ENCODE measurements around the gene PLAC9. TPM values are rescaled to one million over a fixed set of nuclear protein-coding genes. Genes with fewer than 3 reads are reported as not detected.

PLAC9 gene
- total RNA-seq, 1 donor from 2014 or later: not detected

- no peak overlapping the region for H3K4me2 ChIP-seq
- Mint-ChIP-seq H3K4me3 (no peak overlapping the region), H3K36me3 (no peaks in the 10 kb centered on the region), H3K9me3 (peaks cover 31% of the 10 kb centered on the region), H3K4me1 (peaks cover 10% of the 10 kb centered on the region), H3K27me3 (ENCODE audit: insufficient read depth, low read depth) (peaks cover 9% of the 10 kb centered on the region), H3K27ac (no peak overlapping the region)
- TF ChIP-seq EZH2phosphoT487 (IDR thresholded peaks at IDR 0.05) (no peak), EZH2 (IDR thresholded peaks at IDR 0.05) (no peak), CTCF (IDR thresholded peaks at IDR 0.05) (no peak)
- H3F3A ChIP-seq (ENCODE audit: low read depth): no peaks in the 10 kb centered on the region
- no peaks in the 10 kb centered on the region for H3K27me3 ChIP-seq
- H3K9me3 ChIP-seq (ENCODE audit: low read depth): no peaks in the 10 kb centered on the region
- H3K4me3 ChIP-seq: no peak overlapping the region
- no peak overlapping the region for H3K27ac ChIP-seq
- peaks cover 9% of the 10 kb centered on the region for H3K4me1 ChIP-seq
- no peak overlapping the region for H2AFZ ChIP-seq (replicated peaks)
- DNase-seq (ENCODE audit: low spot score): peak; percentile 3
- H3K9ac ChIP-seq: no peak overlapping the region
- no peaks in the 10 kb centered on the region for H3K36me3 ChIP-seq
- no peaks in the 10 kb centered on the region for H3K79me2 ChIP-seq (ENCODE audit: low read depth)
- H4K20me1 ChIP-seq (ENCODE audit: low read depth): no peaks in the 10 kb centered on the region
Measured at GRCh38 chr10:80108576-80109239, 23.8 kb upstream of the PLAC9 start.

DNA sequence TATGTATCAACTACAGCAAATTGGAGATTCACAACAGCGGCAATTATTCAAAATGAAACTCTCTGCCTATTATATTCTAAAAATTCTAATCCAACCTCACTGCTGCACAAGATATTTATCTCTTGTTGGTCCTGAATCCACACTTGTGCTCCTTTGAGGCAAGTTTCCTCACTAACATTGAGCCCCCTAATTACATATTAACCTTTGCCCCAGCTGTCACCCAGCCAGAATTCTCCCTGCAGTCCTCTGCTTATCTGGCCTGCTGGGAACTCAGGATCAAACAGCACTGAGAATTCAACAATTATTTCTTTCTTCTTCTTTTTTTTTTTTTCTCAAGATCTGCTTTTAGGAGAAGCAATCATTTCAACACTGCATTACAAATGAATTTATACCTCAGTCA is 21.5 kb upstream of the PLAC9 start:
- Histone ChIP-seq H3K27me3 (no peaks in the 10 kb centered on the region), H3K27ac (no peak overlapping the region), H3K9ac (no peak overlapping the region), H3K4me2 (no peak overlapping the region), H2AFZ (replicated peaks) (no peak overlapping the region), H3K36me3 (no peaks in the 10 kb centered on the region), H3K4me3 (no peak overlapping the region), H3K4me1 (no peaks in the 10 kb centered on the region), H3K79me2 (ENCODE audit: low read depth) (no peaks in the 10 kb centered on the region), H4K20me1 (ENCODE audit: low read depth) (no peaks in the 10 kb centered on the region), H3K9me3 (ENCODE audit: low read depth) (no peaks in the 10 kb centered on the region), H3F3A (ENCODE audit: low read depth) (no peaks in the 10 kb centered on the region)
- Mint-ChIP-seq H3K4me3 (no peak overlapping the region), H3K27ac (peak overlapping the region; percentile 37), H3K4me1 (peaks cover 5% of the 10 kb centered on the region), H3K36me3 (no peaks in the 10 kb centered on the region), H3K9me3 (peaks cover 31% of the 10 kb centered on the region), H3K27me3 (ENCODE audit: insufficient read depth, low read depth) (peaks cover 9% of the 10 kb centered on the region)
- DNase-seq (ENCODE audit: low spot score): no peak
- TF ChIP-seq EZH2 (IDR thresholded peaks at IDR 0.05): no peak
- TF ChIP-seq EZH2phosphoT487 (IDR thresholded peaks at IDR 0.05): no peak
- no peak for TF ChIP-seq CTCF (IDR thresholded peaks at IDR 0.05)

GRCh38 chr10:80118669-80119068 is 13.9 kb upstream of the PLAC9 start:
- no peak for DNase-seq (ENCODE audit: low spot score)
- Mint-ChIP-seq H3K4me3 (no peak overlapping the region), H3K27ac (no peak overlapping the region), H3K9me3 (no peaks in the 10 kb centered on the region), H3K36me3 (no peaks in the 10 kb centered on the region), H3K4me1 (no peaks in the 10 kb centered on the region), H3K27me3 (ENCODE audit: insufficient read depth, low read depth) (no peaks in the 10 kb centered on the region)
- Histone ChIP-seq H4K20me1 (ENCODE audit: low read depth) (no peaks in the 10 kb centered on the region), H3K27me3 (no peaks in the 10 kb centered on the region), H3K9ac (no peak overlapping the region), H2AFZ (replicated peaks) (no peak overlapping the region), H3K4me2 (no peak overlapping the region), H3K4me3 (no peak overlapping the region), H3F3A (ENCODE audit: low read depth) (no peaks in the 10 kb centered on the region), H3K36me3 (no peaks in the 10 kb centered on the region), H3K4me1 (no peaks in the 10 kb centered on the region), H3K9me3 (ENCODE audit: low read depth) (no peaks in the 10 kb centered on the region), H3K27ac (no peak overlapping the region), H3K79me2 (ENCODE audit: low read depth) (no peaks in the 10 kb centered on the region)
- TF ChIP-seq EZH2 (IDR thresholded peaks at IDR 0.05) (no peak), CTCF (IDR thresholded peaks at IDR 0.05) (no peak), EZH2phosphoT487 (IDR thresholded peaks at IDR 0.05) (no peak)

Measured in neural progenitor cell (in vitro differentiated cells).